WERI-Rb-1 (cell line): ENCODE measurements around the gene MAP3K2.

Experiments used
- DNase-seq: peaks from one replicate; pipeline ENCODE4 v3.0.0-alpha.2; 2020
- H3K27ac ChIP-seq: fragments of 250-450 bp; sonication (Bioruptor Pico); 2 replicates; pipeline ENCODE4 v1.5.1; 2020; ENCODE audit warnings: mild to moderate bottlenecking, moderate library complexity
- H3K27me3 ChIP-seq: fragments of 250-450 bp; sonication (Bioruptor Pico); 2 replicates; pipeline ENCODE4 v1.5.1; 2021; ENCODE audit warnings: mild to moderate bottlenecking, low read depth, moderate library complexity; ENCODE audit not compliant: insufficient read depth, severe bottlenecking
- H3K36me3 ChIP-seq: fragments of 250-450 bp; sonication (Bioruptor Pico); 2 replicates; pipeline ENCODE4 v1.5.1; 2020; ENCODE audit warnings: mild to moderate bottlenecking, moderate library complexity
- H3K4me3 ChIP-seq: 2 replicates; pipeline ENCODE4 v1.5.1; 2011; ENCODE audit warnings: low read depth, mild to moderate bottlenecking, control low read depth, low read length
- H3K9me3 ChIP-seq: fragments of 250-450 bp; sonication (Bioruptor Pico); 2 replicates; pipeline ENCODE4 v1.5.1; 2021; ENCODE audit warnings: mild to moderate bottlenecking, moderate library complexity; ENCODE audit not compliant: severe bottlenecking
- CTCF ChIP-seq: IDR thresholded peaks from 2 replicates; pipeline ENCODE4 v1.5.1; 2011; ENCODE audit warnings: low read depth, mild to moderate bottlenecking, control low read depth, inconsistent platforms, low read length

Gene MAP3K2

DNA sequence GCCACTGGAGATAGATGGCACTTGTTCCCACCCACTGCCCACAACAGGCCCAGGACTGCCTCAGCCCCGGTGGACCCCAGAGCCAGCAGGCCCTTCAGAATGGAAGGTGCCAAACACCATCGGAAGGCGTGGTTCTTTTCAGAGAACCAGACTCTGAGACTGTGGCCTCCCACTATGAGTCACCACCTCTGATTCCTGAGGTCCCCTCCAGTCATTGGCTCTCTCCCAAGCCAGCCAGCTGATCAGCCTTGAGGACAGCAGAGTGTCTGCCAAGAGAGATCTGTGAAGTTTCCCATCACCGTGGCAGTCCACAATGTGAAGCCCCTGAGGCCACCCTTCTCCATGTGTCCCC, 10.4 kb upstream of the MAP3K2 start:
- Histone ChIP-seq H3K9me3 (no peaks in the 10 kb centered on the region), H3K36me3 (no peaks in the 10 kb centered on the region), H3K4me3 (no peak overlapping the region), H3K27ac (no peak overlapping the region), H3K27me3 (no peaks in the 10 kb centered on the region)
- TF ChIP-seq CTCF, result no peak
- no peak for DNase-seq

DNA sequence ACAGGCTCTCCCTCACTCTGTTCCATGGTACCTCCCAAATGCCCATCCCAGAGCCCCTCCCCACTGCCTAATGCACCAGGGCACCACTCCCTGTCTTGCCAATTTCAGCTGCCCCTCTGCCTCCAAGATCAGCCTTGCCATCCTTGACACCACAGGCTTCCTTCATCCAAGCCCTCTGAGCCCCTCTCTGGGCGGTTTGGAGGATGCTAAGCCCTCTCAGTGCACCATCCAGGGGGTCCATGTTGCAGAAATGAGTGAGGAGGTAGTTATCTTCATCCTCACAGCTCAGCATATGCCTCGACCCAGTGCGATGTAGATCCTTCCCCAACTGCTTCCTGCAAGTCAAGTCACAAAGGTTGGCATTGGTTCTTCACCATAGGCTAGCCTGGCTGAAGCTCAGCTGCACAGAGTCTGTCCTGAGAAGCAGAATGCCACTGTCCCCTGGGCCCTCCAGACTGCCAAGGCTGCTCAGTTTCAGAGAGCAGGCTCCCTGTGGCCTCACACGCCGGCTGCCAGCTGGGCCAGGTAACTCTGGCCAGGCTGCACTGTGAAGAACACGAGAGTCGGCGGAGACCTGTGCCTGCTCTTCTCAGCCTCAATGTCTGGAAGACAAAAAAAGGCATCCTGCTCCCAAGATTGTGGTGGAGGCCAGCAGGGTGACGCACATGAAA, 9.9 kb upstream of the MAP3K2 start:
- no peak for TF ChIP-seq CTCF
- DNase-seq, result no peak
- Histone ChIP-seq H3K4me3 (no peak overlapping the region), H3K27me3 (no peaks in the 10 kb centered on the region), H3K9me3 (no peaks in the 10 kb centered on the region), H3K27ac (no peak overlapping the region), H3K36me3 (no peaks in the 10 kb centered on the region)

GRCh38 chr2:127394492-127394891, 6.7 kb upstream of the MAP3K2 start:
- no peak for DNase-seq
- no peak for TF ChIP-seq CTCF
- no peaks in the 10 kb centered on the region for H3K9me3 ChIP-seq
- H3K27ac ChIP-seq, result no peak overlapping the region
- H3K4me3 ChIP-seq, result no peak overlapping the region
- H3K36me3 ChIP-seq, result no peaks in the 10 kb centered on the region
- H3K27me3 ChIP-seq, result no peaks in the 10 kb centered on the region

- H3K9me3 ChIP-seq, result no peaks in the 10 kb centered on the region
- no peak for DNase-seq
- H3K4me3 ChIP-seq, result no peak overlapping the region
- no peak overlapping the region for H3K27ac ChIP-seq
- TF ChIP-seq CTCF, result no peak
- H3K27me3 ChIP-seq, result no peaks in the 10 kb centered on the region
- no peaks in the 10 kb centered on the region for H3K36me3 ChIP-seq
Observed at GRCh38 chr2:127392828-127393578, 5.2 kb upstream of the MAP3K2 start.

DNA sequence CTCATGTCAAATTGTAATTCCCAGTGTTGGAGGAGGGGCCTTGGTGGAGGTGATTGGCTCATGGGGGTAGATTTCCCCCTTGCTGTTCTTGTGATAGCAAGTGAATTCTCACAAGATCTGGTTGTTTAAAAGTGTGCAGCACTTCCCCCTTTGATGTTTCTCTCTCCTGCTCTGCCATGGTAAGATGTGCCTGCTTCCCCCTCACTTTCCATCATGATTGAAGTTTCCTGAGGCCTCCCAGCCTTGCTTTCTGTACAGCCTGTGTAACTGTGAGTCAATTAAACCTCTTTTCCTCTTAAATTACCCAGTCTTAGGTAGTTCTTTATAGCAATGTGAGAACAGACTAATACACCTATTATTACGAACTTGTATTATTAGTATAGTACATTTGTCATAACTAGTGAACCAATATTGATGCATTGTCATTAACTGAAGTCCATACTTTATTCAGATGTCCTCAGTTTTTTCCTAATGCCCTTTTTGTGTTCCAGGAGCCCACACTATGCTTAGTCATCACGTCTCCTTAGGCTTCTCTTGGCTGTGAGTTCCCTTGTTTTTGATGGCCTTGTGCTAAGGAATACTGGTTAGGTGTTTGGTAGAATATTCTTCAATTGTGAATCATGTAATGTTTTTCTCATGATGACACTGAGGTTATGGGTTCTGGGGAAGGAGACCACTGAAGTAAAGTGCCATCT, 4.5 kb upstream of the MAP3K2 start:
- H3K27me3 ChIP-seq, result no peaks in the 10 kb centered on the region
- DNase-seq, result no peak
- no peak overlapping the region for H3K4me3 ChIP-seq
- no peak overlapping the region for H3K27ac ChIP-seq
- H3K9me3 ChIP-seq, result no peaks in the 10 kb centered on the region
- no peak for TF ChIP-seq CTCF
- peaks cover 3% of the 10 kb centered on the region; the same call in 1 of the 2 replicates for H3K36me3 ChIP-seq
